H1 (cell line): Measurements from ENCODE around the gene SPEN. TPM values are rescaled to one million over a fixed set of nuclear protein-coding genes. Genes with fewer than 3 reads are reported as not detected.

ENCODE experiments used
- CTCF ChIA-PET: fragments of 300-600 bp; sonication (Branson Sonifier 250); formaldehyde crosslinking; loops from one replicate; lab custom pipeline; 2021; ENCODE audit not compliant: partially characterized antibody; lab: Charles Lee
- POLR2A ChIA-PET: fragments of 300-600 bp; sonication (Branson Sonifier 250); formaldehyde crosslinking; loops from one replicate; lab custom pipeline; 2021; ENCODE audit warnings: inconsistent platforms; ENCODE audit not compliant: partially characterized antibody; lab: Charles Lee
- DNase-seq, 2 experiments: peaks; one replicate each; pipeline versions ENCODE4 v3.0.0 to v3.0.0-alpha.2; 2010 to 2022; ENCODE audit warnings: low spot score in 2 of 2, low read depth in 1 of 2, mixed read lengths in 1 of 2
- FAIRE-seq: peaks from 2 replicates; lab custom pipeline; 2011; peaks lifted over from hg19 to GRCh38; lab: Jason Lieb, UNC
- H2AFZ ChIP-seq: 2 replicates; pipeline ENCODE4 v1.8.1; 2012; ENCODE audit warnings: low read length, inconsistent platforms
- H2AK5ac ChIP-seq: 2 replicates; pipeline ENCODE4 v1.6.1; 2013; ENCODE audit warnings: low read depth, low read length
- H2BK120ac ChIP-seq: replicated peaks from 2 replicates; pipeline ENCODE3; 2013; ENCODE audit warnings: low read depth, low read length, inconsistent platforms
- H2BK12ac ChIP-seq: 2 replicates; pipeline ENCODE4 v1.6.1; 2013; ENCODE audit warnings: low read depth, low read length
- H2BK15ac ChIP-seq: 2 replicates; pipeline ENCODE4 v1.6.1; 2013; ENCODE audit warnings: low read length
- H2BK20ac ChIP-seq: 2 replicates; pipeline ENCODE4 v1.6.1; 2013; ENCODE audit warnings: low read length
- H2BK5ac ChIP-seq: 2 replicates; pipeline ENCODE4 v1.6.1; 2013; ENCODE audit warnings: low read depth, low read length
- H3K14ac ChIP-seq: 2 replicates; pipeline ENCODE4 v1.6.1; 2013; ENCODE audit warnings: inconsistent platforms; ENCODE audit not compliant: insufficient read length
- H3K18ac ChIP-seq: 2 replicates; pipeline ENCODE4 v1.6.1; 2013; ENCODE audit warnings: low read length; ENCODE audit errors: extremely low read depth
- H3K23ac ChIP-seq: 2 replicates; pipeline ENCODE4 v1.6.1; 2013; ENCODE audit warnings: inconsistent platforms; ENCODE audit not compliant: insufficient read length
- H3K23me2 ChIP-seq: 2 replicates; pipeline ENCODE4 v1.6.1; 2013; ENCODE audit warnings: low read depth, low read length
- H3K27ac ChIP-seq: 2 replicates; pipeline ENCODE4 v1.6.1; 2011; ENCODE audit warnings: low read depth, low read length, inconsistent platforms
- H3K27me3 ChIP-seq, 4 experiments: replicated peaks in 1 of 4; 1 replicate in 1 of 4; 2 replicates in 3 of 4; pipeline versions ENCODE4 v1.6.1 to v1.8.1; 2011 to 2013; ENCODE audit warnings: low read length in 3 of 4, mild to moderate bottlenecking in 3 of 4, inconsistent platforms in 2 of 4, mixed read lengths in 2 of 4, moderate library complexity in 1 of 4; ENCODE audit not compliant: control insufficient read depth in 3 of 4, insufficient read depth in 3 of 4; ENCODE audit errors: extremely low read depth in 1 of 4
- H3K36me3 ChIP-seq, 4 experiments: 2 replicates each; pipeline versions ENCODE4 v1.6.1 to v1.8.1; 2011 to 2013; ENCODE audit warnings: mild to moderate bottlenecking in 4 of 4, low read length in 3 of 4, moderate library complexity in 2 of 4, control low read depth in 1 of 4, inconsistent platforms in 1 of 4; ENCODE audit not compliant: insufficient read depth in 4 of 4, control insufficient read depth in 2 of 4
- H3K4ac ChIP-seq: replicated peaks from 2 replicates; pipeline ENCODE3; 2013; ENCODE audit warnings: low read length, low read depth, mixed read lengths, inconsistent platforms; ENCODE audit not compliant: insufficient read length
- H3K4me1 ChIP-seq, 4 experiments: replicated peaks in 1 of 4; 1 replicate in 1 of 4; 2 replicates in 3 of 4; pipeline versions ENCODE4 v1.6.1 to v1.8.1; 2011 to 2013; ENCODE audit warnings: low read length in 3 of 4, inconsistent platforms in 2 of 4, mixed read lengths in 1 of 4; ENCODE audit not compliant: insufficient read depth in 4 of 4, control insufficient read depth in 3 of 4
- H3K4me2 ChIP-seq, 2 experiments: 2 replicates each; pipeline versions ENCODE4 v1.6.1 to v1.8.1; 2011 to 2013; ENCODE audit warnings: low read depth in 2 of 2, low read length in 2 of 2, control low read depth in 1 of 2, inconsistent platforms in 1 of 2, mild to moderate bottlenecking in 1 of 2; ENCODE audit not compliant: insufficient read depth in 1 of 2
- H3K4me3 ChIP-seq, 4 experiments: fragments of 200-600, 300-600 bp in 1 of 4; sonication (generic), shearing (Covaris generic), sonication (Bioruptor Twin) in 1 of 4; 2 replicates each; pipeline versions ENCODE4 v1.5.1 to v1.8.1; 2011 to 2016; ENCODE audit warnings: low read length in 4 of 4, low read depth in 3 of 4, control low read depth in 2 of 4, inconsistent platforms in 2 of 4, mild to moderate bottlenecking in 2 of 4, mixed read lengths in 1 of 4, moderate library complexity in 1 of 4; ENCODE audit not compliant: insufficient read depth in 2 of 4; ENCODE audit errors: extremely low read depth in 1 of 4
- H3K56ac ChIP-seq: replicated peaks from 2 replicates; pipeline ENCODE3; 2013; ENCODE audit warnings: low read depth, mild to moderate bottlenecking, mixed read lengths, low read length, inconsistent platforms; ENCODE audit not compliant: insufficient read length
- H3K79me1 ChIP-seq: 2 replicates; pipeline ENCODE4 v1.6.1; 2013; ENCODE audit warnings: low read depth, low read length, control low read depth
- H3K79me2 ChIP-seq, 2 experiments: 2 replicates each; pipeline versions ENCODE4 v1.6.1 to v1.8.1; 2012 to 2013; ENCODE audit warnings: low read length in 2 of 2, mild to moderate bottlenecking in 2 of 2, inconsistent platforms in 1 of 2; ENCODE audit not compliant: insufficient read depth in 2 of 2, control insufficient read depth in 1 of 2
- H3K9ac ChIP-seq, 4 experiments: replicated peaks in 1 of 4; 1 replicate in 1 of 4; 2 replicates in 3 of 4; pipeline versions ENCODE4 v1.6.1 to v1.8.1; 2011 to 2013; ENCODE audit warnings: low read depth in 3 of 4, low read length in 3 of 4, control low read depth in 2 of 4, mild to moderate bottlenecking in 2 of 4, moderate library complexity in 2 of 4, inconsistent platforms in 1 of 4; ENCODE audit errors: extremely low read depth in 1 of 4
- H3K9me3 ChIP-seq, 2 experiments: 2 replicates each; pipeline versions ENCODE4 v1.6.1 to v1.8.1; 2012 to 2013; ENCODE audit warnings: mild to moderate bottlenecking in 2 of 2, moderate library complexity in 2 of 2, control low read depth in 1 of 2, inconsistent platforms in 1 of 2, low read depth in 1 of 2, low read length in 1 of 2, mixed read lengths in 1 of 2; ENCODE audit not compliant: insufficient read depth in 2 of 2
- H4K20me1 ChIP-seq, 2 experiments: replicated peaks in 1 of 2; 2 replicates each; pipeline versions ENCODE3 to v1.8.1; 2011 to 2013; ENCODE audit warnings: inconsistent platforms in 2 of 2, low read length in 2 of 2, mild to moderate bottlenecking in 1 of 2; ENCODE audit not compliant: insufficient read depth in 2 of 2, control insufficient read depth in 1 of 2
- H4K5ac ChIP-seq: 2 replicates; pipeline ENCODE4 v1.6.1; 2013; ENCODE audit warnings: low read length, low read depth, mixed read lengths, inconsistent platforms; ENCODE audit not compliant: insufficient read length
- H4K8ac ChIP-seq: 2 replicates; pipeline ENCODE4 v1.8.0; 2013; ENCODE audit warnings: mild to moderate bottlenecking, moderate library complexity, low read length, inconsistent platforms; ENCODE audit not compliant: insufficient read depth; ENCODE audit errors: extremely low read depth
- H4K91ac ChIP-seq: replicated peaks from 2 replicates; pipeline ENCODE3; 2013; ENCODE audit warnings: low read length, mixed read lengths, inconsistent platforms; ENCODE audit not compliant: insufficient read length
- ASH2L ChIP-seq: fragments of 200-600, 300-600 bp; sonication (generic); IDR thresholded peaks from one replicate; pipeline ENCODE4 v1.7.1; 2017; ENCODE audit warnings: low read length
- ATF2 ChIP-seq: IDR thresholded peaks from 2 replicates; pipeline ENCODE4 v1.6.1; 2012; ENCODE audit warnings: low read length, inconsistent platforms
- CHD2 ChIP-seq: IDR thresholded peaks from 2 replicates; pipeline ENCODE4 v1.6.1; 2012; ENCODE audit warnings: low read length, improper control_type of control experiment
- CTCF ChIP-seq, 3 experiments: IDR thresholded peaks; 1 replicate in 2 of 3; 2 replicates in 1 of 3; pipeline versions ENCODE4 v1.5.1 to v1.6.1; 2011; ENCODE audit warnings: low read length in 3 of 3, mild to moderate bottlenecking in 3 of 3, inconsistent platforms in 2 of 3, low read depth in 1 of 3, moderate library complexity in 1 of 3; ENCODE audit not compliant: insufficient read depth in 1 of 3; ENCODE audit errors: control extremely low read depth in 1 of 3
- EGR1 ChIP-seq: IDR thresholded peaks from 2 replicates; pipeline ENCODE4 v1.6.1; 2011; ENCODE audit warnings: low read depth, low read length, borderline replicate concordance
- TAF1 ChIP-seq: IDR thresholded peaks from 2 replicates; pipeline ENCODE4 v1.6.1; 2011; ENCODE audit warnings: mild to moderate bottlenecking, low read depth, low read length
- USF2 ChIP-seq: IDR thresholded peaks from 2 replicates; pipeline ENCODE4 v1.6.1; 2011; ENCODE audit warnings: low read length, improper control_type of control experiment
- WGBS, 2 experiments: shearing (Covaris generic) in 1 of 2; methylation state at CpG; one replicate each; pipeline versions ENCODE4 v1.1.6 to v1.1.7; 2013 to 2015; ENCODE audit warnings: low lambda C conversion rate in 2 of 2, mixed read lengths in 2 of 2, inconsistent platforms in 1 of 2, low coverage in 1 of 2, missing lambda C conversion rate in 1 of 2; ENCODE audit not compliant: insufficient replicate concordance in 2 of 2, insufficient coverage in 1 of 2, insufficient read length in 1 of 2; ENCODE audit errors: extremely low coverage in 1 of 2, missing lambda C conversion rate in 1 of 2; 5-methylcytosine and 5-hydroxymethylcytosine counted together
- polyA plus RNA-seq, 7 experiments: library from polyadenylated mRNA; depleted of rRNA in 3 of 7; stranded (reverse) in 5 of 7; unstranded in 2 of 7; fragments of >200 nt in 5 of 7; fragments of 200-250 nt in 2 of 7; gene quantifications; 1 replicate in 5 of 7; 2 replicates in 1 of 7; 4 replicates in 1 of 7; pipeline versions ENCODE4 v1.2.1 to v1.2.3, GENCODE V29; 2011 to 2013; ENCODE audit warnings: missing spikeins in 2 of 7, mixed read lengths in 2 of 7
- total RNA-seq: library from RNA; stranded (reverse); fragmentation: NEBNext Ultra II Directional; extraction: Animal tissue kit (Norgen Biotek cat#: 25700); gene quantifications from 2 replicates; pipeline ENCODE4 v1.2.1, GENCODE V29; 2021

SPEN gene
- total and polyA plus RNA-seq, 2 of the 8 experiments (the other 6 are each of a cell fraction or from before 2014, with no cell fraction given) = 12.5 to 52.1 TPM

- H3K4ac ChIP-seq = no peak overlapping the region
- H3K4me2 ChIP-seq = no peak overlapping the region
- no peak for DNase-seq
- H3K14ac ChIP-seq = no peak overlapping the region
- no peaks in the 10 kb centered on the region for H3K36me3 ChIP-seq
- no peak for FAIRE-seq
- H2BK120ac ChIP-seq = no peak overlapping the region
- no peak overlapping the region for H2BK12ac ChIP-seq
- no peak overlapping the region for H3K9ac ChIP-seq
- no peaks in the 10 kb centered on the region for H3K79me2 ChIP-seq
- H3K27ac ChIP-seq = no peak overlapping the region
- POLR2A ChIA-PET = no interaction called here
- no peak overlapping the region for H4K8ac ChIP-seq
- WGBS, 2 experiments = 86 to 100% methylated on average over 1 to 9 of the region's 13 CpGs
- no peak overlapping the region for H3K4me3 ChIP-seq
- no peak overlapping the region for H4K5ac ChIP-seq
- no peaks in the 10 kb centered on the region for H4K20me1 ChIP-seq
- no peak overlapping the region for H2BK5ac ChIP-seq
- no peak overlapping the region for H2AK5ac ChIP-seq
- no peak overlapping the region for H4K91ac ChIP-seq
- no peaks in the 10 kb centered on the region for H3K4me1 ChIP-seq
- H2BK15ac ChIP-seq = no peak overlapping the region
- no peak overlapping the region for H3K23ac ChIP-seq
- H3K9me3 ChIP-seq = no peaks in the 10 kb centered on the region
- H3K27me3 ChIP-seq = no peaks in the 10 kb centered on the region
- H3K18ac ChIP-seq = no peak overlapping the region
- H3K23me2 ChIP-seq = no peaks in the 10 kb centered on the region
- no peak overlapping the region for H3K56ac ChIP-seq
- H2AFZ ChIP-seq = no peak overlapping the region
- H2BK20ac ChIP-seq = no peak overlapping the region
- H3K79me1 ChIP-seq = no peaks in the 10 kb centered on the region
- CTCF ChIA-PET = interaction anchor here (0.6 to 2.1 kb wide), 6 partner anchors 13 to 197 kb away, joined by 3 to 8 read pairs (median 3); no protein-coding TSS in a partner anchor
- TF ChIP-seq CHD2 (no peak), CTCF (IDR thresholded peaks at IDR 0.05; ENCODE audit: control extremely low read depth in 1 of 3, insufficient read depth in 1 of 3, low read depth in 1 of 3, low read length in 3 of 3) (no peak), ASH2L (no peak), EGR1 (no peak), TAF1 (no peak), ATF2 (no peak), USF2 (no peak)
Observed at GRCh38 chr1:15988856-15989736, 141.6 kb downstream of the SPEN start.
